Stomach (tissue), 4 donors: Measurements from ENCODE around the gene TRABD.
"Not testable (repeated sequence)": the region's sequence is repeated elsewhere in the genome, so short reads cannot be mapped to it uniquely, and the experiment has no call there.

Source experiments
- CTCF ChIP-seq, 7 experiments: fragments of 450-650 bp in 4 of 7; fragments of 200-600 bp in 3 of 7; sonication (generic) in 3 of 7; IDR thresholded peaks; one replicate each; pipeline ENCODE4 v1.5.1; 2016 to 2019; ENCODE audit warnings: antibody characterized with exemption in 7 of 7, control low read depth in 2 of 7, mild to moderate bottlenecking in 1 of 7
- EP300 ChIP-seq: sonication (generic); formaldehyde crosslinking; IDR thresholded peaks from one replicate; pipeline ENCODE4 v1.6.1; 2017; ENCODE audit warnings: antibody characterized with exemption

- TF ChIP-seq CTCF (IDR thresholded peaks at IDR 0.05); EP300: not testable (repeated sequence)
Measured at GRCh38 chr22:50147258-50148165, 38.2 kb upstream of the TRABD start.
